Measurements from ENCODE around the gene GULP1.

DNA sequence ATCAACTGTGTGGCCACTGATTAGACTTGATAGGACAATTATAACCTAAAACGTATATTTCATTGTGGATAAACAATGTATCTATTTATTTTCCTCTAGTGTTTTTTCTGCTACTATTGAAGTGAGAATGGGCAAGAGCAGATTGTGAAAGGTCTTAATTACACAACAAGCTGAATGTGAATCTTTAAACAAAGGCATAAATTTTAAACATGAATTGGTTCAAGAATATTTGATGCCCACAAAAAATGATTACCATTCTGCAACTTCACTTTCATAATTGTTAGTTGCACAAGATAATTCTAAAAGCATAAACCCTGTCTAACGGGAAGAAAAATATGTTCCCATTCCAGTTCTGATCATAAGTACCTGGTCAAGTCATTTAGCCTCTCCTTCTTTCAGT is 285.6 kb downstream of the GULP1 start:
- TF ChIP-seq, protein P1, sequence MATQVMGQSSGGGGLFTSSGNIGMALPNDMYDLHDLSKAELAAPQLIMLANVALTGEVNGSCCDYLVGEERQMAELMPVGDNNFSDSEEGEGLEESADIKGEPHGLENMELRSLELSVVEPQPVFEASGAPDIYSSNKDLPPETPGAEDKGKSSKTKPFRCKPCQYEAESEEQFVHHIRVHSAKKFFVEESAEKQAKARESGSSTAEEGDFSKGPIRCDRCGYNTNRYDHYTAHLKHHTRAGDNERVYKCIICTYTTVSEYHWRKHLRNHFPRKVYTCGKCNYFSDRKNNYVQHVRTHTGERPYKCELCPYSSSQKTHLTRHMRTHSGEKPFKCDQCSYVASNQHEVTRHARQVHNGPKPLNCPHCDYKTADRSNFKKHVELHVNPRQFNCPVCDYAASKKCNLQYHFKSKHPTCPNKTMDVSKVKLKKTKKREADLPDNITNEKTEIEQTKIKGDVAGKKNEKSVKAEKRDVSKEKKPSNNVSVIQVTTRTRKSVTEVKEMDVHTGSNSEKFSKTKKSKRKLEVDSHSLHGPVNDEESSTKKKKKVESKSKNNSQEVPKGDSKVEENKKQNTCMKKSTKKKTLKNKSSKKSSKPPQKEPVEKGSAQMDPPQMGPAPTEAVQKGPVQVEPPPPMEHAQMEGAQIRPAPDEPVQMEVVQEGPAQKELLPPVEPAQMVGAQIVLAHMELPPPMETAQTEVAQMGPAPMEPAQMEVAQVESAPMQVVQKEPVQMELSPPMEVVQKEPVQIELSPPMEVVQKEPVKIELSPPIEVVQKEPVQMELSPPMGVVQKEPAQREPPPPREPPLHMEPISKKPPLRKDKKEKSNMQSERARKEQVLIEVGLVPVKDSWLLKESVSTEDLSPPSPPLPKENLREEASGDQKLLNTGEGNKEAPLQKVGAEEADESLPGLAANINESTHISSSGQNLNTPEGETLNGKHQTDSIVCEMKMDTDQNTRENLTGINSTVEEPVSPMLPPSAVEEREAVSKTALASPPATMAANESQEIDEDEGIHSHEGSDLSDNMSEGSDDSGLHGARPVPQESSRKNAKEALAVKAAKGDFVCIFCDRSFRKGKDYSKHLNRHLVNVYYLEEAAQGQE (IDR thresholded peaks at IDR 0.05; ENCODE audit: low read depth) = no peak
- TF ChIP-seq CREB1 (IDR thresholded peaks at IDR 0.05; ENCODE audit: low read depth) = no peak
- TF ChIP-seq RAD21 (IDR thresholded peaks at IDR 0.05; ENCODE audit: low read depth) = no peak
- no peak for TF ChIP-seq EP300 (IDR thresholded peaks at IDR 0.05; ENCODE audit: borderline replicate concordance)
- TF ChIP-seq TEAD4 (IDR thresholded peaks at IDR 0.05) = no peak
- TF ChIP-seq, protein P2, sequence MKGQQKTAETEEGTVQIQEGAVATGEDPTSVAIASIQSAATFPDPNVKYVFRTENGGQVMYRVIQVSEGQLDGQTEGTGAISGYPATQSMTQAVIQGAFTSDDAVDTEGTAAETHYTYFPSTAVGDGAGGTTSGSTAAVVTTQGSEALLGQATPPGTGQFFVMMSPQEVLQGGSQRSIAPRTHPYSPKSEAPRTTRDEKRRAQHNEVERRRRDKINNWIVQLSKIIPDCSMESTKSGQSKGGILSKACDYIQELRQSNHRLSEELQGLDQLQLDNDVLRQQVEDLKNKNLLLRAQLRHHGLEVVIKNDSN (IDR thresholded peaks at IDR 0.05) = no peak

Measured in Ishikawa (cell line).